ENCODE measurements around the gene SAMD1. TPM values are rescaled to one million over a fixed set of nuclear protein-coding genes. Genes with fewer than 3 reads are reported as not detected.
A peak's percentile ranks its signal among the peaks of the same experiment; 100 is the strongest.

Gene SAMD1
- total and polyA plus RNA-seq, 2 of the 13 experiments (the other 11 are each of a cell fraction or from before 2014, with no cell fraction given), result 17.5 to 45.0 TPM

DNA sequence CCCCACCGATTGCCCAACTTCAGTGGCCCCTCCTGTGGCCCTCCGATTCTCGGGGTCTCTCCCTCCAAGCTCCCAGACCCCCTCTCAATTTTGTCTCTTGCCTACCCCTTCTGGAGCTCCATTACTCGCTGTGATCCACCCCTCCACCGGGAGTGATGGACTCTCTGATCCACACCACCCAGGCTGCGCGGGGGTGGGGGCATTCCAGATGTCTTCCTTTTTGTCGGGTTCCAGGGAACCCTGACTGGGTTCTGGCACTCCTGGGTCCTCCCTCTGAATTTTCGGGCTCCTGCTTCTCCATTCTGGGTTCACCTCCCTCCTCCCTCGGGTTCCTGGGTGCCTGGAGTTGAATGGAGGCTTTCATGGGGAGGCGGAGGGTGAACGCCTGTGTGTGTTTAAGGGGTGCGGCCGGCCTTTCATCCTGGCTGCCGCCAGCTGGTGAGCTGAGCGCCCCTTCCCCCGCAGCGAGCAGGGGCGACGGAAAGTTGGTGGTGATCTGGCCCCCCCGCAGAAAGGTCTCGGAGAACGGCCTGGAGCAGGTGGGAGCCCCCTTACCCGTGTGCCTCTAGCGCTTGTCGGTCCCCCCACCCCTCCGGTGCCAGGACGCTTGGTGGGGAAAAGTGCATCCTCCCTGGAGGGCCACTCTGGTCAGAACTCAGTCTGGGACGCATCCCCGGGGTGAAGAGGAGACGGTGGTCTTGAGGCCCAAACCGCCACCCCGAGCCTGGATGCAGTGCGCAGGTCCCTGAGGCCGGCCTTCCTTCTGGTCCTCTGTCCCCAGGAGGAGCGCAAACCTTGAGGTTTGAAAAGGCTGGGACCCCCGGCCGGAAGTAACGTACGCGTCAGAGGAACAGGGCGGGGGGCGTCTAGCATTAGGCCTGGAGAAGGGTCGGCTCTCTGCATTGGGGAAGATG lies 16.4 kb downstream of the SAMD1 start (continued):
- TF ChIP-seq, protein P1, sequence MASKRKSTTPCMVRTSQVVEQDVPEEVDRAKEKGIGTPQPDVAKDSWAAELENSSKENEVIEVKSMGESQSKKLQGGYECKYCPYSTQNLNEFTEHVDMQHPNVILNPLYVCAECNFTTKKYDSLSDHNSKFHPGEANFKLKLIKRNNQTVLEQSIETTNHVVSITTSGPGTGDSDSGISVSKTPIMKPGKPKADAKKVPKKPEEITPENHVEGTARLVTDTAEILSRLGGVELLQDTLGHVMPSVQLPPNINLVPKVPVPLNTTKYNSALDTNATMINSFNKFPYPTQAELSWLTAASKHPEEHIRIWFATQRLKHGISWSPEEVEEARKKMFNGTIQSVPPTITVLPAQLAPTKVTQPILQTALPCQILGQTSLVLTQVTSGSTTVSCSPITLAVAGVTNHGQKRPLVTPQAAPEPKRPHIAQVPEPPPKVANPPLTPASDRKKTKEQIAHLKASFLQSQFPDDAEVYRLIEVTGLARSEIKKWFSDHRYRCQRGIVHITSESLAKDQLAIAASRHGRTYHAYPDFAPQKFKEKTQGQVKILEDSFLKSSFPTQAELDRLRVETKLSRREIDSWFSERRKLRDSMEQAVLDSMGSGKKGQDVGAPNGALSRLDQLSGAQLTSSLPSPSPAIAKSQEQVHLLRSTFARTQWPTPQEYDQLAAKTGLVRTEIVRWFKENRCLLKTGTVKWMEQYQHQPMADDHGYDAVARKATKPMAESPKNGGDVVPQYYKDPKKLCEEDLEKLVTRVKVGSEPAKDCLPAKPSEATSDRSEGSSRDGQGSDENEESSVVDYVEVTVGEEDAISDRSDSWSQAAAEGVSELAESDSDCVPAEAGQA (IDR thresholded peaks at IDR 0.05; ENCODE audit: low read depth), result no peak
- TF ChIP-seq, protein P1 (CRISPR knock-in tag; IDR thresholded peaks at IDR 0.05; ENCODE audit: borderline replicate concordance), result no peak
- TF ChIP-seq RELA (CRISPR knock-in tag; IDR thresholded peaks at IDR 0.05), result no peak
- no peak for TF ChIP-seq SKI (IDR thresholded peaks at IDR 0.05; ENCODE audit: partially characterized antibody)
- TF ChIP-seq RCOR2 (CRISPR knock-in tag; IDR thresholded peaks at IDR 0.05), result no peak
- no peak for TF ChIP-seq THAP11 (CRISPR knock-in tag; IDR thresholded peaks at IDR 0.05)
- TF ChIP-seq, protein P2, sequence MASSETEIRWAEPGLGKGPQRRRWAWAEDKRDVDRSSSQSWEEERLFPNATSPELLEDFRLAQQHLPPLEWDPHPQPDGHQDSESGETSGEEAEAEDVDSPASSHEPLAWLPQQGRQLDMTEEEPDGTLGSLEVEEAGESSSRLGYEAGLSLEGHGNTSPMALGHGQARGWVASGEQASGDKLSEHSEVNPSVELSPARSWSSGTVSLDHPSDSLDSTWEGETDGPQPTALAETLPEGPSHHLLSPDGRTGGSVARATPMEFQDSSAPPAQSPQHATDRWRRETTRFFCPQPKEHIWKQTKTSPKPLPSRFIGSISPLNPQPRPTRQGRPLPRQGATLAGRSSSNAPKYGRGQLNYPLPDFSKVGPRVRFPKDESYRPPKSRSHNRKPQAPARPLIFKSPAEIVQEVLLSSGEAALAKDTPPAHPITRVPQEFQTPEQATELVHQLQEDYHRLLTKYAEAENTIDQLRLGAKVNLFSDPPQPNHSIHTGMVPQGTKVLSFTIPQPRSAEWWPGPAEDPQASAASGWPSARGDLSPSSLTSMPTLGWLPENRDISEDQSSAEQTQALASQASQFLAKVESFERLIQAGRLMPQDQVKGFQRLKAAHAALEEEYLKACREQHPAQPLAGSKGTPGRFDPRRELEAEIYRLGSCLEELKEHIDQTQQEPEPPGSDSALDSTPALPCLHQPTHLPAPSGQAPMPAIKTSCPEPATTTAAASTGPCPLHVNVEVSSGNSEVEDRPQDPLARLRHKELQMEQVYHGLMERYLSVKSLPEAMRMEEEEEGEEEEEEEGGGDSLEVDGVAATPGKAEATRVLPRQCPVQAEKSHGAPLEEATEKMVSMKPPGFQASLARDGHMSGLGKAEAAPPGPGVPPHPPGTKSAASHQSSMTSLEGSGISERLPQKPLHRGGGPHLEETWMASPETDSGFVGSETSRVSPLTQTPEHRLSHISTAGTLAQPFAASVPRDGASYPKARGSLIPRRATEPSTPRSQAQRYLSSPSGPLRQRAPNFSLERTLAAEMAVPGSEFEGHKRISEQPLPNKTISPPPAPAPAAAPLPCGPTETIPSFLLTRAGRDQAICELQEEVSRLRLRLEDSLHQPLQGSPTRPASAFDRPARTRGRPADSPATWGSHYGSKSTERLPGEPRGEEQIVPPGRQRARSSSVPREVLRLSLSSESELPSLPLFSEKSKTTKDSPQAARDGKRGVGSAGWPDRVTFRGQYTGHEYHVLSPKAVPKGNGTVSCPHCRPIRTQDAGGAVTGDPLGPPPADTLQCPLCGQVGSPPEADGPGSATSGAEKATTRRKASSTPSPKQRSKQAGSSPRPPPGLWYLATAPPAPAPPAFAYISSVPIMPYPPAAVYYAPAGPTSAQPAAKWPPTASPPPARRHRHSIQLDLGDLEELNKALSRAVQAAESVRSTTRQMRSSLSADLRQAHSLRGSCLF (CRISPR knock-in tag; IDR thresholded peaks at IDR 0.05; ENCODE audit: borderline replicate concordance), result no peak
- TF ChIP-seq, protein P3, sequence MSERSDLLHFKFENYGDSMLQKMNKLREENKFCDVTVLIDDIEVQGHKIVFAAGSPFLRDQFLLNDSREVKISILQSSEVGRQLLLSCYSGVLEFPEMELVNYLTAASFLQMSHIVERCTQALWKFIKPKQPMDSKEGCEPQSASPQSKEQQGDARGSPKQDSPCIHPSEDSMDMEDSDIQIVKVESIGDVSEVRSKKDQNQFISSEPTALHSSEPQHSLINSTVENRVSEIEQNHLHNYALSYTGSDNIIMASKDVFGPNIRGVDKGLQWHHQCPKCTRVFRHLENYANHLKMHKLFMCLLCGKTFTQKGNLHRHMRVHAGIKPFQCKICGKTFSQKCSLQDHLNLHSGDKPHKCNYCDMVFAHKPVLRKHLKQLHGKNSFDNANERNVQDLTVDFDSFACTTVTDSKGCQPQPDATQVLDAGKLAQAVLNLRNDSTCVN (CRISPR knock-in tag; IDR thresholded peaks at IDR 0.05; ENCODE audit: borderline replicate concordance), result 0 out of 2 replicates have a peak, but pooled peaks have one; percentile 16
- TF ChIP-seq, protein P4, sequence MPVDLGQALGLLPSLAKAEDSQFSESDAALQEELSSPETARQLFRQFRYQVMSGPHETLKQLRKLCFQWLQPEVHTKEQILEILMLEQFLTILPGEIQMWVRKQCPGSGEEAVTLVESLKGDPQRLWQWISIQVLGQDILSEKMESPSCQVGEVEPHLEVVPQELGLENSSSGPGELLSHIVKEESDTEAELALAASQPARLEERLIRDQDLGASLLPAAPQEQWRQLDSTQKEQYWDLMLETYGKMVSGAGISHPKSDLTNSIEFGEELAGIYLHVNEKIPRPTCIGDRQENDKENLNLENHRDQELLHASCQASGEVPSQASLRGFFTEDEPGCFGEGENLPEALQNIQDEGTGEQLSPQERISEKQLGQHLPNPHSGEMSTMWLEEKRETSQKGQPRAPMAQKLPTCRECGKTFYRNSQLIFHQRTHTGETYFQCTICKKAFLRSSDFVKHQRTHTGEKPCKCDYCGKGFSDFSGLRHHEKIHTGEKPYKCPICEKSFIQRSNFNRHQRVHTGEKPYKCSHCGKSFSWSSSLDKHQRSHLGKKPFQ (CRISPR knock-in tag; IDR thresholded peaks at IDR 0.05; ENCODE audit: insufficient replicate concordance), result no peak
- TF ChIP-seq, protein P5, sequence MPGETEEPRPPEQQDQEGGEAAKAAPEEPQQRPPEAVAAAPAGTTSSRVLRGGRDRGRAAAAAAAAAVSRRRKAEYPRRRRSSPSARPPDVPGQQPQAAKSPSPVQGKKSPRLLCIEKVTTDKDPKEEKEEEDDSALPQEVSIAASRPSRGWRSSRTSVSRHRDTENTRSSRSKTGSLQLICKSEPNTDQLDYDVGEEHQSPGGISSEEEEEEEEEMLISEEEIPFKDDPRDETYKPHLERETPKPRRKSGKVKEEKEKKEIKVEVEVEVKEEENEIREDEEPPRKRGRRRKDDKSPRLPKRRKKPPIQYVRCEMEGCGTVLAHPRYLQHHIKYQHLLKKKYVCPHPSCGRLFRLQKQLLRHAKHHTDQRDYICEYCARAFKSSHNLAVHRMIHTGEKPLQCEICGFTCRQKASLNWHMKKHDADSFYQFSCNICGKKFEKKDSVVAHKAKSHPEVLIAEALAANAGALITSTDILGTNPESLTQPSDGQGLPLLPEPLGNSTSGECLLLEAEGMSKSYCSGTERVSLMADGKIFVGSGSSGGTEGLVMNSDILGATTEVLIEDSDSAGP (CRISPR knock-in tag; IDR thresholded peaks at IDR 0.05; ENCODE audit: borderline replicate concordance), result peak; percentile 29; the same call in 1 of the 2 replicates
- TF ChIP-seq ZNF383 (CRISPR knock-in tag; IDR thresholded peaks at IDR 0.05; ENCODE audit: borderline replicate concordance), result no peak
